GM23338 (cell line): ENCODE results near the gene LAMA1. TPM values are rescaled to one million over a fixed set of nuclear protein-coding genes. Genes with fewer than 3 reads are reported as not detected.

Experiments
- ATAC-seq: fragments of 200-7000 bp; cut with Tn5 transposase; 3 replicates; pipeline ENCODE4 v1.9.1; 2020
- DNase-seq: peaks from one replicate; pipeline ENCODE4 v3.0.0-alpha.2; 2015; ENCODE audit warnings: low spot score
- H2AFZ ChIP-seq: fragments of 200-600 bp; sonication (generic); 2 replicates; pipeline ENCODE4 v1.8.0; 2016; ENCODE audit warnings: antibody characterized with exemption, mild to moderate bottlenecking, moderate library complexity
- H3F3A ChIP-seq: fragments of 200-600 bp; sonication (generic); replicated peaks from 2 replicates; pipeline ENCODE4 v1.8.0; 2017; ENCODE audit warnings: antibody characterized with exemption, mixed run types, low read depth
- H3K27ac ChIP-seq: fragments of 200-600 bp; sonication (generic); 2 replicates; pipeline ENCODE4 v1.6.1; 2016; ENCODE audit warnings: low read depth
- H3K27me3 ChIP-seq: fragments of 200-600 bp; sonication (generic); 2 replicates; pipeline ENCODE4 v1.8.0; 2016; ENCODE audit warnings: mild to moderate bottlenecking, mixed run types, moderate library complexity; ENCODE audit not compliant: insufficient read depth
- H3K36me3 ChIP-seq: fragments of 200-600 bp; sonication (generic); 2 replicates; pipeline ENCODE4 v1.8.0; 2016; ENCODE audit warnings: mild to moderate bottlenecking; ENCODE audit not compliant: insufficient read depth
- H3K4me1 ChIP-seq: fragments of 200-600 bp; sonication (generic); 2 replicates; pipeline ENCODE4 v1.8.0; 2016; ENCODE audit warnings: mild to moderate bottlenecking, moderate library complexity; ENCODE audit not compliant: insufficient read depth
- H3K4me2 ChIP-seq: fragments of 200-600 bp; sonication (generic); 2 replicates; pipeline ENCODE4 v1.7.1; 2017; ENCODE audit warnings: mixed run types
- H3K4me3 ChIP-seq: fragments of 200-600 bp; sonication (generic); 2 replicates; pipeline ENCODE4 v1.6.1; 2016; ENCODE audit warnings: mixed run types
- H3K79me2 ChIP-seq: fragments of 200-600 bp; sonication (generic); replicated peaks from 2 replicates; pipeline ENCODE4 v1.8.0; 2017; ENCODE audit warnings: mild to moderate bottlenecking; ENCODE audit not compliant: insufficient read depth
- H3K9me2 ChIP-seq: fragments of 200-600 bp; sonication (generic); 2 replicates; pipeline ENCODE4 v1.8.0; 2017; ENCODE audit not compliant: insufficient read depth
- H4K20me1 ChIP-seq: fragments of 200-600 bp; sonication (generic); replicated peaks from 2 replicates; pipeline ENCODE4 v1.8.0; 2017; ENCODE audit warnings: mild to moderate bottlenecking; ENCODE audit not compliant: insufficient read depth
- H3K27ac Mint-ChIP-seq: 2 replicates; pipeline ENCODE4 v1.8.0; 2020; ENCODE audit warnings: inconsistent platforms, mild to moderate bottlenecking, moderate library complexity, mixed read lengths
- H3K27me3 Mint-ChIP-seq: 3 replicates; pipeline ENCODE4 v1.8.0; 2022; ENCODE audit warnings: low read depth, mild to moderate bottlenecking, moderate library complexity, mixed read lengths, inconsistent platforms; ENCODE audit not compliant: insufficient read depth, poor library complexity
- H3K36me3 Mint-ChIP-seq: 3 replicates; pipeline ENCODE4 v1.8.0; 2021; ENCODE audit warnings: low read depth, mild to moderate bottlenecking, inconsistent platforms, moderate library complexity, mixed read lengths
- H3K4me1 Mint-ChIP-seq: 3 replicates; pipeline ENCODE4 v1.8.0; 2020; ENCODE audit warnings: mild to moderate bottlenecking, inconsistent platforms, mixed read lengths
- H3K4me3 Mint-ChIP-seq: 3 replicates; pipeline ENCODE4 v1.8.0; 2021; ENCODE audit warnings: moderate library complexity, mild to moderate bottlenecking, inconsistent platforms, mixed read lengths
- H3K9me3 Mint-ChIP-seq: 3 replicates; pipeline ENCODE4 v1.8.0; 2020; ENCODE audit warnings: moderate library complexity, mild to moderate bottlenecking, inconsistent platforms, mixed read lengths
- CREB1 ChIP-seq: fragments of 250-450 bp; sonication (Bioruptor Pico); IDR thresholded peaks from 2 replicates; pipeline ENCODE4 v1.5.0; 2020; ENCODE audit warnings: low read depth, mild to moderate bottlenecking, moderate library complexity
- EZH2 ChIP-seq: fragments of 200-600 bp; sonication (generic); IDR thresholded peaks from one replicate; pipeline ENCODE4 v1.8.0; 2017; ENCODE audit warnings: antibody characterized with exemption, mild to moderate bottlenecking, low read depth; ENCODE audit not compliant: unreplicated experiment
- EZH2phosphoT487 ChIP-seq: fragments of 200-600 bp; sonication (generic); IDR thresholded peaks from one replicate; pipeline ENCODE4 v1.8.1; 2018; ENCODE audit warnings: antibody characterized with exemption; ENCODE audit not compliant: unreplicated experiment
- JUNB ChIP-seq: IDR thresholded peaks from one replicate; pipeline ENCODE4 v1.6.1; 2016; ENCODE audit warnings: antibody characterized with exemption; ENCODE audit not compliant: unreplicated experiment
- NANOG ChIP-seq: IDR thresholded peaks from 2 replicates; pipeline ENCODE4 v1.6.1; 2016; ENCODE audit warnings: antibody characterized with exemption, borderline replicate concordance
- POLR2AphosphoS5 ChIP-seq: IDR thresholded peaks from 2 replicates; pipeline ENCODE4 v1.6.1; 2016; ENCODE audit warnings: antibody characterized with exemption, low read depth
- STAT1 ChIP-seq: IDR thresholded peaks from one replicate; pipeline ENCODE4 v1.6.1; 2016; ENCODE audit warnings: antibody characterized with exemption; ENCODE audit not compliant: unreplicated experiment
- ZNF114 ChIP-seq: fragments of 250-450 bp; sonication (Bioruptor Pico); IDR thresholded peaks from 2 replicates; pipeline ENCODE4 v1.5.0; 2020; ENCODE audit warnings: mild to moderate bottlenecking, moderate library complexity
- ZNF331 ChIP-seq: fragments of 250-450 bp; sonication (Bioruptor Pico); IDR thresholded peaks from 2 replicates; pipeline ENCODE4 v1.5.0; 2020; ENCODE audit warnings: low read depth, mild to moderate bottlenecking, moderate library complexity
- polyA plus RNA-seq: library from polyadenylated mRNA; unstranded; fragments of >200 nt; fragmentation: Nextera tagmentation; extraction: Ambion mirVana; gene quantifications from 2 replicates; pipeline ENCODE4 v1.2.1, GENCODE V29; 2016
- total RNA-seq: library from RNA; depleted of rRNA; stranded (reverse); fragments of >200 nt; shearing (Covaris generic); gene quantifications from 2 replicates; pipeline ENCODE4 v1.2.3, GENCODE V29; 2014
- TF ChIP-seq, protein P1 (sequence below), 2 experiments: fragments of 200-600 bp in 1 of 2; sonication (generic) in 1 of 2; conservative IDR thresholded peaks; 2 replicates each; pipeline versions ENCODE4 v1.5.1 to v1.6.1; 2016 to 2017; ENCODE audit warnings: antibody characterized with exemption in 2 of 2, low read depth in 2 of 2, mild to moderate bottlenecking in 2 of 2, moderate library complexity in 1 of 2
- TF ChIP-seq, protein P2 (sequence below): IDR thresholded peaks from one replicate; pipeline ENCODE4 v1.6.1; 2018; ENCODE audit warnings: antibody characterized with exemption; ENCODE audit not compliant: unreplicated experiment
- TF ChIP-seq, protein P3 (sequence below): fragments of 250-450 bp; sonication (Bioruptor Pico); IDR thresholded peaks from 2 replicates; pipeline ENCODE4 v1.5.0; 2020; ENCODE audit warnings: mild to moderate bottlenecking, moderate library complexity
- TF ChIP-seq, protein P4 (sequence below): IDR thresholded peaks from 2 replicates; pipeline ENCODE4 v1.6.1; 2016; ENCODE audit warnings: antibody characterized with exemption

LAMA1 gene
- total and polyA plus RNA-seq, 2 experiments from 2014 or later, result 14.8 to 52.3 TPM

DNA sequence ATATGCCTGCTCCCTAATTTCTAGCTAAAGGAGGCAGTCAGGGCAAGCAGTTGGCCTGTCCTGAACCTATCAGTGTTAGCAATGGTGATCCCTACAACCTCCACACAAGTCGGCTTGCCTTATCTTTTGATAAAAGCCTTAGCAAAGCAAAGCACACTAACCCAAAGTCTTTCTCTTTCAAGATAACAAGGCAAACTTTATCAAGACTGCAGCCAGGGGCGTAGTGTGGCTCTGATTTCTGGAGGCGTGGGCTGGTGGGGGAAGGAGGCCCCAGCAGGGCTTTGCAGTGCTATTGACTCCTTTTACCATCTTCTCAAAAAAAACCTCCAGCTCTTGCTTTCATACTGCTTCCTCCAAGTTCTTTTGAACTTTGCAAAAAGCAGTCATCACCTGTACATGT is 40.2 kb upstream of the LAMA1 start:
- Histone ChIP-seq H3K79me2 (no peaks in the 10 kb centered on the region), H3K27me3 (no peaks in the 10 kb centered on the region), H3K27ac (no peak overlapping the region), H3K4me3 (no peak overlapping the region), H3K4me1 (no peaks in the 10 kb centered on the region), H3K36me3 (no peaks in the 10 kb centered on the region), H3K4me2 (no peak overlapping the region), H3K9me2 (no peaks in the 10 kb centered on the region), H2AFZ (peak overlapping the region; percentile 94), H4K20me1 (no peaks in the 10 kb centered on the region), H3F3A (no peaks in the 10 kb centered on the region)
- TF ChIP-seq JUNB (no peak), EZH2phosphoT487 (no peak), ZNF331 (CRISPR knock-in tag) (no peak), NANOG (no peak), CREB1 (CRISPR knock-in tag) (no peak), STAT1 (no peak), EZH2 (no peak), POLR2AphosphoS5 (no peak), ZNF114 (no peak)
- TF ChIP-seq, protein P1, sequence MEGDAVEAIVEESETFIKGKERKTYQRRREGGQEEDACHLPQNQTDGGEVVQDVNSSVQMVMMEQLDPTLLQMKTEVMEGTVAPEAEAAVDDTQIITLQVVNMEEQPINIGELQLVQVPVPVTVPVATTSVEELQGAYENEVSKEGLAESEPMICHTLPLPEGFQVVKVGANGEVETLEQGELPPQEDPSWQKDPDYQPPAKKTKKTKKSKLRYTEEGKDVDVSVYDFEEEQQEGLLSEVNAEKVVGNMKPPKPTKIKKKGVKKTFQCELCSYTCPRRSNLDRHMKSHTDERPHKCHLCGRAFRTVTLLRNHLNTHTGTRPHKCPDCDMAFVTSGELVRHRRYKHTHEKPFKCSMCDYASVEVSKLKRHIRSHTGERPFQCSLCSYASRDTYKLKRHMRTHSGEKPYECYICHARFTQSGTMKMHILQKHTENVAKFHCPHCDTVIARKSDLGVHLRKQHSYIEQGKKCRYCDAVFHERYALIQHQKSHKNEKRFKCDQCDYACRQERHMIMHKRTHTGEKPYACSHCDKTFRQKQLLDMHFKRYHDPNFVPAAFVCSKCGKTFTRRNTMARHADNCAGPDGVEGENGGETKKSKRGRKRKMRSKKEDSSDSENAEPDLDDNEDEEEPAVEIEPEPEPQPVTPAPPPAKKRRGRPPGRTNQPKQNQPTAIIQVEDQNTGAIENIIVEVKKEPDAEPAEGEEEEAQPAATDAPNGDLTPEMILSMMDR (conservative IDR thresholded peaks at IDR 0.05; ENCODE audit: low read depth in 2 of 2), result no peak
- TF ChIP-seq, protein P2, sequence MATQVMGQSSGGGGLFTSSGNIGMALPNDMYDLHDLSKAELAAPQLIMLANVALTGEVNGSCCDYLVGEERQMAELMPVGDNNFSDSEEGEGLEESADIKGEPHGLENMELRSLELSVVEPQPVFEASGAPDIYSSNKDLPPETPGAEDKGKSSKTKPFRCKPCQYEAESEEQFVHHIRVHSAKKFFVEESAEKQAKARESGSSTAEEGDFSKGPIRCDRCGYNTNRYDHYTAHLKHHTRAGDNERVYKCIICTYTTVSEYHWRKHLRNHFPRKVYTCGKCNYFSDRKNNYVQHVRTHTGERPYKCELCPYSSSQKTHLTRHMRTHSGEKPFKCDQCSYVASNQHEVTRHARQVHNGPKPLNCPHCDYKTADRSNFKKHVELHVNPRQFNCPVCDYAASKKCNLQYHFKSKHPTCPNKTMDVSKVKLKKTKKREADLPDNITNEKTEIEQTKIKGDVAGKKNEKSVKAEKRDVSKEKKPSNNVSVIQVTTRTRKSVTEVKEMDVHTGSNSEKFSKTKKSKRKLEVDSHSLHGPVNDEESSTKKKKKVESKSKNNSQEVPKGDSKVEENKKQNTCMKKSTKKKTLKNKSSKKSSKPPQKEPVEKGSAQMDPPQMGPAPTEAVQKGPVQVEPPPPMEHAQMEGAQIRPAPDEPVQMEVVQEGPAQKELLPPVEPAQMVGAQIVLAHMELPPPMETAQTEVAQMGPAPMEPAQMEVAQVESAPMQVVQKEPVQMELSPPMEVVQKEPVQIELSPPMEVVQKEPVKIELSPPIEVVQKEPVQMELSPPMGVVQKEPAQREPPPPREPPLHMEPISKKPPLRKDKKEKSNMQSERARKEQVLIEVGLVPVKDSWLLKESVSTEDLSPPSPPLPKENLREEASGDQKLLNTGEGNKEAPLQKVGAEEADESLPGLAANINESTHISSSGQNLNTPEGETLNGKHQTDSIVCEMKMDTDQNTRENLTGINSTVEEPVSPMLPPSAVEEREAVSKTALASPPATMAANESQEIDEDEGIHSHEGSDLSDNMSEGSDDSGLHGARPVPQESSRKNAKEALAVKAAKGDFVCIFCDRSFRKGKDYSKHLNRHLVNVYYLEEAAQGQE, result no peak
- TF ChIP-seq, protein P3, sequence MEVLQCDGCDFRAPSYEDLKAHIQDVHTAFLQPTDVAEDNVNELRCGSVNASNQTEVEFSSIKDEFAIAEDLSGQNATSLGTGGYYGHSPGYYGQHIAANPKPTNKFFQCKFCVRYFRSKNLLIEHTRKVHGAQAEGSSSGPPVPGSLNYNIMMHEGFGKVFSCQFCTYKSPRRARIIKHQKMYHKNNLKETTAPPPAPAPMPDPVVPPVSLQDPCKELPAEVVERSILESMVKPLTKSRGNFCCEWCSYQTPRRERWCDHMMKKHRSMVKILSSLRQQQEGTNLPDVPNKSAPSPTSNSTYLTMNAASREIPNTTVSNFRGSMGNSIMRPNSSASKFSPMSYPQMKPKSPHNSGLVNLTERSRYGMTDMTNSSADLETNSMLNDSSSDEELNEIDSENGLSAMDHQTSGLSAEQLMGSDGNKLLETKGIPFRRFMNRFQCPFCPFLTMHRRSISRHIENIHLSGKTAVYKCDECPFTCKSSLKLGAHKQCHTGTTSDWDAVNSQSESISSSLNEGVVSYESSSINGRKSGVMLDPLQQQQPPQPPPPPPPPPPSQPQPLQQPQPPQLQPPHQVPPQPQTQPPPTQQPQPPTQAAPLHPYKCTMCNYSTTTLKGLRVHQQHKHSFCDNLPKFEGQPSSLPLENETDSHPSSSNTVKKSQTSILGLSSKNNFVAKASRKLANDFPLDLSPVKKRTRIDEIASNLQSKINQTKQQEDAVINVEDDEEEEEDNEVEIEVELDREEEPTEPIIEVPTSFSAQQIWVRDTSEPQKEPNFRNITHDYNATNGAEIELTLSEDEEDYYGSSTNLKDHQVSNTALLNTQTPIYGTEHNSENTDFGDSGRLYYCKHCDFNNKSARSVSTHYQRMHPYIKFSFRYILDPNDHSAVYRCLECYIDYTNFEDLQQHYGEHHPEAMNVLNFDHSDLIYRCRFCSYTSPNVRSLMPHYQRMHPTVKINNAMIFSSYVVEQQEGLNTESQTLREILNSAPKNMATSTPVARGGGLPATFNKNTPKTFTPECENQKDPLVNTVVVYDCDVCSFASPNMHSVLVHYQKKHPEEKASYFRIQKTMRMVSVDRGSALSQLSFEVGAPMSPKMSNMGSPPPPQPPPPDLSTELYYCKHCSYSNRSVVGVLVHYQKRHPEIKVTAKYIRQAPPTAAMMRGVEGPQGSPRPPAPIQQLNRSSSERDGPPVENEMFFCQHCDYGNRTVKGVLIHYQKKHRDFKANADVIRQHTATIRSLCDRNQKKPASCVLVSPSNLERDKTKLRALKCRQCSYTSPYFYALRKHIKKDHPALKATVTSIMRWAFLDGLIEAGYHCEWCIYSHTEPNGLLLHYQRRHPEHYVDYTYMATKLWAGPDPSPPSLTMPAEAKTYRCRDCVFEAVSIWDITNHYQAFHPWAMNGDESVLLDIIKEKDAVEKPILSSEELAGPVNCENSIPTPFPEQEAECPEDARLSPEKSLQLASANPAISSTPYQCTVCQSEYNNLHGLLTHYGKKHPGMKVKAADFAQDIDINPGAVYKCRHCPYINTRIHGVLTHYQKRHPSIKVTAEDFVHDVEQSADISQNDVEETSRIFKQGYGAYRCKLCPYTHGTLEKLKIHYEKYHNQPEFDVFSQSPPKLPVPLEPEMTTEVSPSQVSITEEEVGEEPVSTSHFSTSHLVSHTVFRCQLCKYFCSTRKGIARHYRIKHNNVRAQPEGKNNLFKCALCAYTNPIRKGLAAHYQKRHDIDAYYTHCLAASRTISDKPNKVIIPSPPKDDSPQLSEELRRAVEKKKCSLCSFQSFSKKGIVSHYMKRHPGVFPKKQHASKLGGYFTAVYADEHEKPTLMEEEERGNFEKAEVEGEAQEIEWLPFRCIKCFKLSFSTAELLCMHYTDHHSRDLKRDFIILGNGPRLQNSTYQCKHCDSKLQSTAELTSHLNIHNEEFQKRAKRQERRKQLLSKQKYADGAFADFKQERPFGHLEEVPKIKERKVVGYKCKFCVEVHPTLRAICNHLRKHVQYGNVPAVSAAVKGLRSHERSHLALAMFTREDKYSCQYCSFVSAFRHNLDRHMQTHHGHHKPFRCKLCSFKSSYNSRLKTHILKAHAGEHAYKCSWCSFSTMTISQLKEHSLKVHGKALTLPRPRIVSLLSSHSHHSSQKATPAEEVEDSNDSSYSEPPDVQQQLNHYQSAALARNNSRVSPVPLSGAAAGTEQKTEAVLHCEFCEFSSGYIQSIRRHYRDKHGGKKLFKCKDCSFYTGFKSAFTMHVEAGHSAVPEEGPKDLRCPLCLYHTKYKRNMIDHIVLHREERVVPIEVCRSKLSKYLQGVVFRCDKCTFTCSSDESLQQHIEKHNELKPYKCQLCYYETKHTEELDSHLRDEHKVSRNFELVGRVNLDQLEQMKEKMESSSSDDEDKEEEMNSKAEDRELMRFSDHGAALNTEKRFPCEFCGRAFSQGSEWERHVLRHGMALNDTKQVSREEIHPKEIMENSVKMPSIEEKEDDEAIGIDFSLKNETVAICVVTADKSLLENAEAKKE (CRISPR knock-in tag), result no peak
- TF ChIP-seq, protein P4, sequence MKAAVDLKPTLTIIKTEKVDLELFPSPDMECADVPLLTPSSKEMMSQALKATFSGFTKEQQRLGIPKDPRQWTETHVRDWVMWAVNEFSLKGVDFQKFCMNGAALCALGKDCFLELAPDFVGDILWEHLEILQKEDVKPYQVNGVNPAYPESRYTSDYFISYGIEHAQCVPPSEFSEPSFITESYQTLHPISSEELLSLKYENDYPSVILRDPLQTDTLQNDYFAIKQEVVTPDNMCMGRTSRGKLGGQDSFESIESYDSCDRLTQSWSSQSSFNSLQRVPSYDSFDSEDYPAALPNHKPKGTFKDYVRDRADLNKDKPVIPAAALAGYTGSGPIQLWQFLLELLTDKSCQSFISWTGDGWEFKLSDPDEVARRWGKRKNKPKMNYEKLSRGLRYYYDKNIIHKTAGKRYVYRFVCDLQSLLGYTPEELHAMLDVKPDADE, result no peak
- no peak for DNase-seq
- Mint-ChIP-seq H3K27ac (no peak overlapping the region), H3K36me3 (no peaks in the 10 kb centered on the region), H3K27me3 (peaks cover 1% of the 10 kb centered on the region), H3K4me3 (no peak overlapping the region), H3K4me1 (0 out of 3 replicates have a peak, but pooled peaks cover 3% of the 10 kb centered on the region), H3K9me3 (no peaks in the 10 kb centered on the region)
- ATAC-seq, result no peak
